T follicular helper cell (primary cell): ENCODE results near the gene COL8A2.
A peak's percentile ranks its signal among the peaks of the same experiment; 100 is the strongest.

ENCODE experiments used
- DNase-seq: peaks from one replicate; pipeline ENCODE4 v3.0.0-alpha.2; 2020; ENCODE audit warnings: low read depth

The COL8A2 gene

GRCh38 chr1:36157973-36158826, 33.2 kb upstream of the COL8A2 start:
- DNase-seq, result no peak

DNA sequence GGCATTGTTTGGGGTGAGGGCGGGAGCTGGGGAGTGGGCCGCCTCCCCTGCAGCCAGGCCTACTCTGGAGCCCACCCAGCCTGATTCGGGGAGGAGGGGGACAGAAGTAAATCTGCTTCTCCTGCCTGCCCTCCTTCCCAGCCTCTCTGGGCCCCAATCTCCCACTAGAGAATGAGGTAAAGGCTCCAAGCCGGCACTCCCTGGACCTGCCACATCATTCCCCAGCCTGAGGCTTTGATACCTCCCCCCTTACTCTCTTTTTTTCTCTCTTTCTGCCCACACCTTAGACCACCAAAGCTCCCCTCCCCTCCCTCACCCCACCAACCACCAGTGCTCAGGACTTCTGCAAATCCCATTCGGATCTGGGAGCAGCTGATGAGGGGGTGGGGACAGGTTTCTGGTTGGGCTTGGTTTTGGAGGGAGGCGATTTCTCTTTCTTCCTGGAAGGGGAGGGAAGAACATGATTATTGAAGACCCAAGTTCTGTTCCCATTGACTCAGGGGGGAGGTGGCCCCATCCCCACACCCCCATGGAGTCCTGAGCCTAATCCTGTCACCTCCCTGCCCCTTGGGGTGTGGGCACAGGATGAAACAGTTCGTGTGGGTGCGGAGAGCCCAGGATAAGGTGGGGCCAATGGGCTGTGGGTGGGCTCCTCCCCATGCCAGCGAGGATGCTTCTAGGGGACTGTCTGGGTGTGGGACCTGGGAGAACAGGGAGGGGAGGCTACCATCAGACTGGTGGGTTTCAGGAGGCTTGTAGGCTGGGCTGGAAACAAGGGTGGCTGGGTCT, 32.3 kb upstream of the COL8A2 start:
- DNase-seq, result no peak

GRCh38 chr1:36156329-36157114, 31.5 kb upstream of the COL8A2 start:
- DNase-seq, result peak; percentile 48

- peak; percentile 82 for DNase-seq
These were observed 30.6 kb upstream of the COL8A2 start, which contains the start of gene MAP7D1 for GRCh38 chr1:36155408-36156328. Gene MAP7D1, plus strand, starts transcription at chr1:36156160. Its CDS starts 258 bp downstream, at chr1:36156418.

DNA sequence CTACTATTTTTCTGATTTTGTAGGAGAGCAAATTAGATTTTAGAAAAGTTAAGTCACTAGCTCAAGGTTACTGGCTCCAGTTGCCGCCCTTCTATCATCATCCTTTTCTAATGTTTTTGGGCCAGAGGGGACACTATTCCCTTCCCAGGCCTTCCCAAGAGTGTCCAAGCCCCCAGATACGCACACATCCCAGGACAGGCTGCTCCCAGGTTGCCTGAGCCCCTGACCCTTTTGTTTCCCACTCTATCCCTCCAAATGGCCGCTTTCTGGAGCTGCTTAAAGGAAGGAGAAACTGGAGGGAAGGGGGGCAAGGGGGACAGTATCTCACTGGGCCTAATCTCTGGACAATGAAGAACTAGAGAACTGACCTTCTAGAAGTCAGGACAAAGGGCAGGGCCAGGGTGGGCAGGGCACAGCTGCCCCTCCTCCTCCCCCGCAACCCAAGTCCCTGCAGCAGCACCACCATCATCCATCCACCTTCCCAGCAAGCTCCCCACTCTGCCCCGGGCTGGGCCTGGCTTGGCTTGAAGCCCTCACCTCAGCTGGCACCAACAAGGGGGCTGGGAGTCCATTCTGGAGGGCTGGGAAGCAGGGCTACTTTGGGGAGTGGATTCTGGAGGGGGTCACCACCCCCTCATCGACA, 29.9 kb upstream of the COL8A2 start:
- no peak for DNase-seq

GRCh38 chr1:36154335-36154734, 29.3 kb upstream of the COL8A2 start:
- no peak for DNase-seq

- DNase-seq, result no peak
These were observed 28.5 kb upstream of the COL8A2 start for GRCh38 chr1:36153476-36153875.

DNA sequence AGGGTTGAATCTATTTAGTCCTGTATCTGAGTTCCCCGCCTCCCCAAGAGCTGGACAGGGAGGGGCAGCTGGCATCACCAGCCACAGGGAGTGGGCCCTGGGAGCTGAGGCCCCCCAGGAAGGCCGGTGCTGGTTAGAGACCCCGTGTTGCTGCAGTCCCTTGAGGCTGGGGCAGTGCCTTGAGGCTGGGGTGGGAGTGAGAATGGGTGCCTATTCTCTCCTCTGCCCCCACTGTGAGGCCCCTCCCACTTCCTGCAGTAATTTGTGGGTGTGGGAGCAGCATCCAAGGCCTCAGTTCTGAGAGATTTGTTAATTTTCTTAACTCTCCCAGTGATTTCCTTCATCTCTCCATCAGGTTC, 26.8 kb upstream of the COL8A2 start:
- peak; percentile 50 for DNase-seq

- no peak for DNase-seq
These were observed 26.3 kb upstream of the COL8A2 start for GRCh38 chr1:36151134-36151844.

DNA sequence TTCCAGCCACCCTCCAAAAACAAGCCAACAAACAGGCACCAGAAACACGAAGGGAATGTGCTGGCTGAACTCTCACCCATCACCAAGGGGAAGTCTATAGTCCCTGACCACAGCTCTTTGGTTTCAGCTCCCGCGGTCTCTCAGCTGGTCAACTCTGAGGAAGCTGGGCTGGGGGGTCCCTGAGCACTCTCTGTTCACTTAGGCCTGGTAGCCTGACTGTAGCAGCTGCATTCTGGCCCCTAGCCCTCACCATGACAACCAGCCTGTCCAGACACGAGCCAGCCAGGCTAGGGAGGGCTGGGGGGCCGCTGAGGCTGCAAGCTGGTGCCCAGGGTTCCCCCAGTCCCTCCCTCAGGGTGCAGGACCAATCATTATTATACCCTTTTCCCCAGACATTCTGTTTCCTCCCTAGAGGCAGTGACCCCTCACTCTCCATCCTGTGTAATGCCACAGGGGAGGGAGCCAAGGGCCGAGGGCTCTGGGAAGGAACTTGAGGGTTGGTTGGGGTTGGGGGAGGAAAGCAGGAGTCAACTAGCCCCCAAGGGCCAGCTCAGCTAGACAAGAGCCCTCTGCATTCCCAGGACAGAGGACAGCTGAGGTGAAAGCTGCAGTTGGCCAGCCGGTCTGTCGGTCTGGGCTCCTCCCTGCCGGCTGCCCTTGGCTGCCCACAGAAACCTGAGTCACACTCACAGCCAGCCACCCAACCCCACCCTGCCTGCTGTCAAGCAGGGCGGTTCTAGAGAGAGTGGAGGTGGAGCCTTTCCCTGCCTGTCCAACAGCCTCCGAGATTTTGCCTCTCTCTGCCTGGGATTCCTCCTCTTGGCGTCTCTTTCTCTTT, 25.5 kb upstream of the COL8A2 start:
- DNase-seq, result peak; percentile 48

DNA sequence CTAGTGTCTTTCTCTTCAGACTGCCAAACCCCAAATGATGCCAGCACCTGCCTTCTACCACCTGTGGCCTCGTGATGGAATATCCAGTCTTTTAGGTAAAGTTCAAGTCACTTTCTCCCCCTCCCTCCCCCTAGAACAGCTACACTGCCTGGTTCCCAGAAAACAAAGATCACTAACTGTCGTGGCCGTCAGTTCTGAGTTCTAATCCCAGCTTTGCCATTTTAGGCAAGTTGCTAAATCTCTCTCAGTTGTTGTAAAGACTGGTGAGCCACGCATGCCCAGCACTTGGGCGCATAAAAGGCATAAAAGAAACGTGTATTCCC, 24.9 kb upstream of the COL8A2 start:
- DNase-seq, result no peak

DNA sequence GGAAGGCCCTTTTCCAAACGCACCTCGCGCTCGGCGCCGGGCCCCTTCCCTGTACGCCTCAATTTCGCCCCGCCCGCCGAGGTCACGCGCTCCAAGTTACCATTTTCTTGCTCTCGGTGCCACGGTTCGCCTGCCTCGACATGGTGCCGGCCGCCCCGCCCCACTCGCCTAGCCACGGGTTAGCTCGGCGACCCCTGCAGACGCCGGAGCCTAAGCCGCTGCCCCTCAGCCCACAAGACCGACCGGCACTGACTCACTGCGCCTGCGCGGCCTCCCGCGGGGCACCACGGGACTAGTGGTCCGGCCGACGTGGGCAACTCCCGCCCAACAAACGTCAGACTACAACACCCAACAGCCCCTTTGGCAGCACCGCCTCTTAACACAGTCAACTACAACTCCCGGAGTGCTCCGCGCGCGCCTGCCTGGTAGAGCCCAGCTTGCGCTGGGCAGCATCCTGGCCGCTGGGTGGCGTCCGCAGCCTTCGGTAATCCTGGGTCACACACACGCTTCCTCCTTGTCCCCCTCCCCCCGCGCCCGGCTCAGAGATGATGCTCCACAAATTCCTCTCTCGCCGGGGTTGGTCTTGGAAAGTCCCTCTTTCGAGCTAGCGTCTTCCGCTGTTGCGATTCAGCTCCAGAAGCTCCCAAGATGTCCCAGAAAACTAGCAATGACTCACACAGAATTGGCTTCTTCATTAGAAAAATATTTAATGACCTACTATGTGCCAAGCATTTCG, 24.4 kb upstream of the COL8A2 start, which contains the start of gene TRAPPC3:
Gene TRAPPC3, minus strand, starts transcription at position 250 of the 736 bp plus-strand sequence. Its CDS starts 108 bp downstream, at position 142.
- peak; percentile 99 for DNase-seq

DNA sequence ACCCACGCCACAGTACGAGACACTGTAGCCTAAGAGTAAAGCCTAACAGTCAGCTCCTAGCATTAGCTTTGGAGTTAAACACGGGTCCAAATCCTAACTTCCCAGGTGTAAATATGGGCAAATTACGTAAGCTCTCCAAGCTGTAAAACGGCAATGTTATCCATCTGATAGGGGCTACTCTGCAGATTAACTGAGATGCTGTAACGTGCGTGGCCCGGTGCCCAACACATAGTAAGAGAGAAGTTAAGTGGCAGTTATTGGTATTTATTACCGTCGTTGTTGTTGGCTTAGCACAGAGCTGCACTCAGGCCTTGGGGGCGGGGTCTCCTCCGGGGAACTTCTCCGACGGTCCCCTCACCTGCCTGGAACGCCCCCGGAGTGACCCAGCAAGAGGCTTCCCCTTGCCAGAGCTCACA, 23.8 kb upstream of the COL8A2 start:
- no peak for DNase-seq

GRCh38 chr1:36144413-36144812, 19.4 kb upstream of the COL8A2 start:
- DNase-seq, result no peak

- DNase-seq, result no peak
These were observed 18.4 kb upstream of the COL8A2 start for GRCh38 chr1:36143424-36143823.

GRCh38 chr1:36142121-36142520, 17.1 kb upstream of the COL8A2 start:
- no peak for DNase-seq

DNA sequence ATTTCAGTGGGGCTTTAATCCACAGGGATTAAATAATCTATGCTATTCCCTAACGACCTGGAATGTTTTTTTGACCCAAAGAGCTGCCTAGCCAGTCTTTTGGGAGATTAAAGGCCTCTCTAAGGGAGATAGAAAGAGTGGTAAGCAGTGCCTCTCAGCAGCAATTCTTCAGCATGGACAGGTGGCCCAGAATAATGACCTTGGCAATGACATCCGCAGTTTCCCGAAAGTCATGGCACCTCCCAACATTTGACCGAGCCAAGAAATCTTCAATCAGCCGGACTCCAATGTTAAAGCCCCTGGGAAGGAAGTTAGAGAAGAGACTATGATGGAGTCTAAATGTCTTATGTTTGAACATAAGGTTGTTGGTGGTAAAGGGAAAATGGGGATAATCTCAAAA, 14.5 kb upstream of the COL8A2 start:
- DNase-seq, result no peak

DNA sequence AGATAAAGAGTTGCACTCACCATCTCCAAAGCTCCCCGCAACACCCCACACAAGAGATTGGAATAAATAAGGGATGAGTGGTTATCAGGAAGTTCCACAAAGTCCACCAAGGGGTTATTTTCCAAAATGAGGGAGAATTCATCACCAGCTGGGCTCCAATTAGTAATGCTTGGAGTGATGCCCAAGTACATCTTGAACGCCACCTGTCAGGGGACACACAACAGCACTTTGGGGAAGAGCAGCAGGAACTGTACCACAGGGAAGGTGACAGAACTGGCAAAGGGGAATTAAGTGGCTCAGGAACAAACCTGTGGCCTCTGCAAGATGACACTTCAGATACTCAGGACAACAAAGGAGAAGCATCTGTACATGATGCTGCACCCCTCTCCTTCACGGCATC, 12.8 kb upstream of the COL8A2 start:
- no peak for DNase-seq
